Retinal pigment epithelial cell (primary cell): ENCODE results near the gene FBXW11.

Experiments
- DNase-seq: peaks from one replicate; pipeline ENCODE4 v3.0.0-alpha.2; 2010; ENCODE audit warnings: low read depth
- H3K4me3 ChIP-seq: 2 replicates; pipeline ENCODE4 v1.5.1; 2011; ENCODE audit warnings: mild to moderate bottlenecking, low read length, control low read depth, moderate library complexity
- TF ChIP-seq, protein P1 (sequence below): conservative IDR thresholded peaks from 2 replicates; pipeline ENCODE4 v1.5.1; 2011; ENCODE audit warnings: low read depth, low read length, control low read depth, inconsistent platforms

The FBXW11 gene

DNA sequence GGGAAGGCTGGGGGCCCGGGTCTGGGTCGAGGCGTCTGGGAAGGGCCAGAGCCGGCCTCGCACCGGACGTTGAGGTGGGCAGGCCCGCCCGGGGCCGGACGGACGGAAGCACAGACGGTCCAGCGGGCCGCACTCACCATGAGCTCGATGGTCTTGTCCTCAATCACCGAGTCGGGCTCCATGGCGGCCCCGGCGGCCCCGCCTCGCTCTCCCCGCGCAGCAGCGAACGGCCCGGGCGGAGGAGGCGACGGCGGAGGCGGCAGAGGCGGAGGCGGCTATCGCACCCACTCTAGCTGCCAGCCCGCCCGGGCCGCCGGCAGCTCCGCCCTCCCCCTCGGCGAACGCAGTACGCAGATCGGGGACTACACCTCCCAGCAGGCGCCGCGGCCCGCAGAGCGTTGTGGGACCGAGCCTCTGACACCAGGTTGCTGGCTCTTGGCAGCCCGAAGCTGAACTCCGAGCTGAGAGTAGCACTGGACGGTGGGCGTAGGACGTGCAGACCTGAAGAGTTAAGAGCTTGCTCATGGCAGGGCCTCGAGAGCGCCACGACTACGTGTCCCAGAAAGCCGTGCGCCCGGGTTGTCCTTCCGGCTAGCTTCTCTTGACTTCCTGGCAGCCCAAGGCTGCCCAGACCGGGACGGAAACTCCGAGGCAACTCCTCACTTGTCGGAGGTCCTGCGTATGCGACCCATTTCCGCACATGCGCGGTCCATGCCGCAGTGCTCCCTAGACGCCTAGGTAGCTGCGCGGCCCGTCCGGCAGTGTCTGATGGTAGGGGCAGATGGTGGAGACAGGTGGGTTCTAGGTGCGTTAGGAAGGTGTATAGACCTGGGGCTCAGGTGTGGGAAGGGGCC is at the start of gene FBXW11:
Gene FBXW11 (minus strand): TSS at position 318 of the 854 bp plus-strand sequence. CDS start 136 bp downstream, at position 182.
- H3K4me3 ChIP-seq = peak within 1 kb of the TSS; percentile 95
- TF ChIP-seq, protein P1, sequence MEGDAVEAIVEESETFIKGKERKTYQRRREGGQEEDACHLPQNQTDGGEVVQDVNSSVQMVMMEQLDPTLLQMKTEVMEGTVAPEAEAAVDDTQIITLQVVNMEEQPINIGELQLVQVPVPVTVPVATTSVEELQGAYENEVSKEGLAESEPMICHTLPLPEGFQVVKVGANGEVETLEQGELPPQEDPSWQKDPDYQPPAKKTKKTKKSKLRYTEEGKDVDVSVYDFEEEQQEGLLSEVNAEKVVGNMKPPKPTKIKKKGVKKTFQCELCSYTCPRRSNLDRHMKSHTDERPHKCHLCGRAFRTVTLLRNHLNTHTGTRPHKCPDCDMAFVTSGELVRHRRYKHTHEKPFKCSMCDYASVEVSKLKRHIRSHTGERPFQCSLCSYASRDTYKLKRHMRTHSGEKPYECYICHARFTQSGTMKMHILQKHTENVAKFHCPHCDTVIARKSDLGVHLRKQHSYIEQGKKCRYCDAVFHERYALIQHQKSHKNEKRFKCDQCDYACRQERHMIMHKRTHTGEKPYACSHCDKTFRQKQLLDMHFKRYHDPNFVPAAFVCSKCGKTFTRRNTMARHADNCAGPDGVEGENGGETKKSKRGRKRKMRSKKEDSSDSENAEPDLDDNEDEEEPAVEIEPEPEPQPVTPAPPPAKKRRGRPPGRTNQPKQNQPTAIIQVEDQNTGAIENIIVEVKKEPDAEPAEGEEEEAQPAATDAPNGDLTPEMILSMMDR = no peak
- DNase-seq = peak; percentile 91

DNA sequence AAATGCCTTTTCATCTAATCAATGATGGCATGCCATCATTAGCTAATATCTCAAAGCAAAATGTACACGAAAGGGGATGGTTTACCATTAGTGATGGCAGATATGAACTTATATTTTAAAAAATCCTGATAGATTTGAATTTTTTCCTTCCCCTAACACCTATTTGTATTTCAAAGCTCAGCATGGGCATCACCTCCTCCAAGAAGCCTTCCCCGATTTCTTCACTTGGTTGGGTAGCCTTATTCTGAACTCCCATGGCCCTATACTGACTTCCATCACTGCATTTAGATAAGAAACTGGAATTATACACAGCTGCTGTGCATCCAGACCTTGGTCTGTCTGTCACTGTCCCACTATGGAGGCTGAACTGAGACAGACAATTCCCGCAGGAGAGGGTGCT is 49.6 kb upstream of the FBXW11 start:
- TF ChIP-seq, protein P1 = no peak
- DNase-seq = no peak
- no peak overlapping the region for H3K4me3 ChIP-seq

DNA sequence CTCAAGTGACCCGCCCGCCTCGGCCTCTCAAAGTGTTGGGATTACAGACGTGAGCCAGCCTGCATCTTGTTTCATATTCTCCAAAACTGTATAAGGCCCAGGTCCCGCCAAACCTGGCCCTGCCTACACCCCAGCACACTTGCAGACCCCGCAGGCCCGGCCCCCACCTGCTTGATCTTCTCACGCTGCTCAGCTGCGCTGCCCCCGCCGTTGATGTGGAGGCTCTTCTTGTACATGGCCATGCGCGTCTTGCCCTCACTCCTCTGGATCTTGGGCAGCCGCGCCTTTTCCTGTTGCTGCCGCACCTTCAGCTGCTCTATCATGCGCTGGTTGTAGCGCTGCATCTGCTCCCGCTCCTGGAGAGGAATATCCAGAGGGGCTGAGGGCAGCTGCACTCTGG is 49.0 kb upstream of the FBXW11 start:
- H3K4me3 ChIP-seq = no peak overlapping the region
- TF ChIP-seq, protein P1 = no peak
- no peak for DNase-seq

DNA sequence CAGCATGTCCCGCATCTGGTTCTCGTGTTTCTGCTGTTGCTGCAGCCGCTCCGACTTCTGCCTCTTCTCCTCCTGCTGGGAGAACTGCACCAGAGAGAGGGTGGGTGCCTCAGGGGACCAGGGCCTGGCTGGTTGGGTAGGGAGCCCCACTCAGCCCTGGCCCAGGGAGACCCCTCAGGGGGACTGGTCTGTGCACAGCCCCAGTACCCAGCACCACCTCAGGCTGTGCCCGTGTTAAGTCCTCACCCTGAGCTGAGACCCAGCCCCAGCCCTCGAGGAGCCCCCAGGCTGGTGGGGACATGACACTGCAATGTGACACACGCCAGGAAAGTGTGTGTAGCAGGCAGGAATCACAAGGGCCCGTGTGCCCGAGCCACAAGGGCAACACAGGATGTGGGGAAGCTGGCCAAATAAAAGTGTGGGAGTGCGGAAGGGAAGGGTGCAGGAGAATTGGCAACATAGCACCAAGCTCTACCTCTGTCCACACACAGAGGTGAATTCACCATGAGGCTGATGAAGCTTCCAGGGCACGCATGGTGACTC is 48.2 kb upstream of the FBXW11 start:
- TF ChIP-seq, protein P1 = no peak
- H3K4me3 ChIP-seq = no peak overlapping the region
- DNase-seq = no peak

DNA sequence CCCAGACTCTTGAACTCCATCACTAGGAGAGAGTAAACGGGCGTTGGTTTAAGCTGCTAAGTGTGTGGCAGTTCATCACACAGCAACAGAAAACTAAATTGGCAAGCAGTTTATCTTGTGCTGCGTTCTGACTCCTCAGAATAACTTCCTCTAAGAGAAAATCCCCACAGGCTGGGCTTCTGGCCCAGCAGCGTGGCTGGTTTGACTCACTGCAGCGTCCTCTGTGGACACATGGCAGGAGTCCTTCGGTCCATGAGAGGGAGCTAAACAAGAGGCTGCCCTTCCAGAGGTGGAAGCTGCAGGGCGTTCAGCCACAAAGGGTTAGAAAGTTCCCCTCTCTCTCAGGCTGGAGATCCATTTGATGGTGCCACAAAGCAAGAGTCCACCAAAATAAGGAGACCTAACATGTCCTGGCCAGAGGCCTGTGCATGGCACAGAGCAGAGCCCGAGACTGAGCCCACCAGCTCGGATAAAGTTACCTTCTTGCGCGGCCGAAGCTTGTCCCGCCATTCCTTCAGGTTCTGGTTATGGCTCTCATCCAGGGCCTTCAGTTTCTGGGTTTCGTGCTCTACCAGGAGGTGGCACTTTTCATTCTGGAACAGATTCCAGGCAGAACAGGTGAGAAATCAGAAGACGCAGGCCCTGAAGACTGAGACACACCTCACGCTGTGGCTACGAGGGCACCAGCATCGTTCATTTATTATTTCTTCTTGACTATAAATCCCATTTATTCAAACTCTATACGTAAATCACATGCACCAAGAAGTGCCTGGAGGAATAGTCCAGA is 46.2 kb upstream of the FBXW11 start:
- no peak overlapping the region for H3K4me3 ChIP-seq
- TF ChIP-seq, protein P1 = peak; percentile 49
- peak; percentile 52 for DNase-seq

DNA sequence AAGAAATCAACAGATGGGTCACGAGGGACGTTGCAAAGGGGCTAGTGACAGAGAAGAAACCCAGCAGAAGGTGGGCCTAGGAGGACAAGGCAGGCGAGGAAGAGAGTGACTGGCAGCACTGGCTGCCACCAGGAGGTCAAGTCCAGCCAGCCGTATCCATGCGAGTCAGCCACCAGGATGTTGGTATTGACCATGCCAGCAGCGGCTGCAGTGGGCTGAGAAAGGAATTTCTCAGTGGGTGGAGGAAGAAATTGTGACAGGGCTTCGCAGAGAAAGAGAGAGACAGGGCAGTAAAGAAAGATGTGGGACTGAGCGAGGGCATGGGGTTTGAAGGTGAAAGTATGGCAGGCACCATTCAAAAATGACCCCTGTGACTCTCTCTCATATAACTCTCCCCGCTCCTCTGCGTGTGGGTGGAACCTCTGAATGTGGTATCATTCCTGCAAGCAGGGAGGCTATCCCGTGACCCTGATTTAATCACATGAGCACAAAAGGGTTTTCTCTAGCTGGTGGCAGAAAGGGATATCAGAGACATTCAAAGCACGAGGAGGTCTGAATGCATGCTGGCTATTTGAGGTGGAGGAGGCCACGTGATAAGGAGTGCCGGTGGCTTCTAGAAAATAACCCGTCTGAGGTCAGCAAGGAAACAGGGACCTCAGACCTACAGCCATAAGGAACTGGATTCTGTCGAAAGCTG is 45.4 kb upstream of the FBXW11 start:
- TF ChIP-seq, protein P1 = no peak
- no peak overlapping the region for H3K4me3 ChIP-seq
- DNase-seq = peak; percentile 16
